Measurements from ENCODE around the gene SHBG. TPM values are rescaled to one million over a fixed set of nuclear protein-coding genes. Genes with fewer than 3 reads are reported as not detected.

The SHBG gene, protein sequence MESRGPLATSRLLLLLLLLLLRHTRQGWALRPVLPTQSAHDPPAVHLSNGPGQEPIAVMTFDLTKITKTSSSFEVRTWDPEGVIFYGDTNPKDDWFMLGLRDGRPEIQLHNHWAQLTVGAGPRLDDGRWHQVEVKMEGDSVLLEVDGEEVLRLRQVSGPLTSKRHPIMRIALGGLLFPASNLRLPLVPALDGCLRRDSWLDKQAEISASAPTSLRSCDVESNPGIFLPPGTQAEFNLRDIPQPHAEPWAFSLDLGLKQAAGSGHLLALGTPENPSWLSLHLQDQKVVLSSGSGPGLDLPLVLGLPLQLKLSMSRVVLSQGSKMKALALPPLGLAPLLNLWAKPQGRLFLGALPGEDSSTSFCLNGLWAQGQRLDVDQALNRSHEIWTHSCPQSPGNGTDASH
- 0.14 to 0.44 TPM (median 0.23 TPM) in 3 replicates for polyA plus RNA-seq
- polyA plus RNA-seq (2011; ENCODE audit: low read depth): not detected
- 0.12 and 0.17 TPM in 2 replicates for polyA plus RNA-seq (2011; cell fraction: cytosol; rRNA removed)
- polyA plus RNA-seq (2011; cell fraction: nucleus; rRNA removed): 0.17 and 0.41 TPM in 2 replicates
- 0.27 and 0.28 TPM in 2 replicates for polyA plus RNA-seq (2012; ENCODE audit: low replicate concordance)
- polyA minus RNA-seq: not detected in 3 replicates
- not detected for polyA minus RNA-seq (2011; cell fraction: cytosol; rRNA and poly(A)+ RNA removed)
- 0.63 TPM in 1 of 2 replicates, not detected in the other for polyA minus RNA-seq (2011; cell fraction: nucleus; rRNA and poly(A)+ RNA removed)

DNA sequence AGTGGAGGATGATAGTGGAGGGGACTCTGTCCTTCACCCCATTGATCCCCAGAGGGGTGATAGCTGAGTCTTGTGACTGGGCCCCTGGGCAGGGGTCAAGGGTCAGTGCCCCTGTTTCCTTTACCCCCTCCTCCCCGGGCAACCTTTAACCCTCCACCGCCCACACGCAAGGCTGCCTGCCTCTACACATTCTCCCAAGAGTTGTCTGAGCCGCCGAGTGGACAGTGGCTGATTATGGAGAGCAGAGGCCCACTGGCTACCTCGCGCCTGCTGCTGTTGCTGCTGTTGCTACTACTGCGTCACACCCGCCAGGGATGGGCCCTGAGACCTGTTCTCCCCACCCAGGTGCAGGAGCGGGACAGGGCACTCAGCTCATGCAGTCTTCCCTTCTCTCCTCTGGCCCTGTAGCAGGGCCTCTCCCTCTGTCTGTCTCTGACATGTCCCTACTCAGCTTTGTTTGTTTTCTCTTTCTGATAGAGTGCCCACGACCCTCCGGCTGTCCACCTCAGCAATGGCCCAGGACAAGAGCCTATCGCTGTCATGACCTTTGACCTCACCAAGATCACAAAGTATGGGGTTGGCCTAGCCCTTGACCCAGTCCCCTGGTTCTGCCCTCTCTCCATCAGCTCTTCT, at the start of gene SHBG:
Gene SHBG, plus strand, starts transcription at position 197 of the 633 bp plus-strand sequence. Its CDS starts 38 bp downstream, at position 235.
- H3K4me1 ChIP-seq (ENCODE audit: control insufficient read depth, extremely low read depth, insufficient read depth, low read length): peaks cover 3% of the 10 kb centered on the region
- FAIRE-seq: no peak
- peaks cover 2% of the 10 kb centered on the region for H3K79me2 ChIP-seq (ENCODE audit: control insufficient read depth, insufficient read depth, low read length)
- H3K9me1 ChIP-seq (ENCODE audit: control insufficient read depth, extremely low read depth, insufficient read depth, low read length): no peaks in the 10 kb centered on the region
- no peaks in the 10 kb centered on the region for H3K9me3 ChIP-seq (ENCODE audit: control insufficient read depth, low read depth, low read length)
- H3K27ac ChIP-seq (ENCODE audit: control insufficient read depth, insufficient read depth, low read length): no peak within 1 kb of the TSS
- no peaks in the 10 kb centered on the region for H4K20me1 ChIP-seq (ENCODE audit: control insufficient read depth, extremely low read depth, insufficient read depth, low read length)
- no peak for DNase-seq (ENCODE audit: low read depth, low spot score)
- dilution Hi-C loops (cut with MboI; ENCODE audit: extremely low pct_ligation_motif_present, low sequenced_read_pairs): no loop called here
- H3K9ac ChIP-seq (ENCODE audit: control insufficient read depth, extremely low read depth, insufficient read depth, low read length): no peak within 1 kb of the TSS
- no peak within 1 kb of the TSS for H3K4me2 ChIP-seq (ENCODE audit: control insufficient read depth, extremely low read depth, insufficient read depth, low read depth, low read length)
- H2AFZ ChIP-seq (ENCODE audit: control insufficient read depth, low read length): no peak within 1 kb of the TSS
- no peak within 1 kb of the TSS for H3K4me3 ChIP-seq (ENCODE audit: control insufficient read depth in 2 of 3, extremely low read depth in 1 of 3, insufficient read depth in 2 of 3, low read depth in 1 of 3, low read length in 3 of 3)
- H3K36me3 ChIP-seq (ENCODE audit: control insufficient read depth in 2 of 2, extremely low read depth in 1 of 2, insufficient read depth in 2 of 2, low read length in 2 of 2): no peaks in the 10 kb centered on the region
- TF ChIP-seq, protein P1, sequence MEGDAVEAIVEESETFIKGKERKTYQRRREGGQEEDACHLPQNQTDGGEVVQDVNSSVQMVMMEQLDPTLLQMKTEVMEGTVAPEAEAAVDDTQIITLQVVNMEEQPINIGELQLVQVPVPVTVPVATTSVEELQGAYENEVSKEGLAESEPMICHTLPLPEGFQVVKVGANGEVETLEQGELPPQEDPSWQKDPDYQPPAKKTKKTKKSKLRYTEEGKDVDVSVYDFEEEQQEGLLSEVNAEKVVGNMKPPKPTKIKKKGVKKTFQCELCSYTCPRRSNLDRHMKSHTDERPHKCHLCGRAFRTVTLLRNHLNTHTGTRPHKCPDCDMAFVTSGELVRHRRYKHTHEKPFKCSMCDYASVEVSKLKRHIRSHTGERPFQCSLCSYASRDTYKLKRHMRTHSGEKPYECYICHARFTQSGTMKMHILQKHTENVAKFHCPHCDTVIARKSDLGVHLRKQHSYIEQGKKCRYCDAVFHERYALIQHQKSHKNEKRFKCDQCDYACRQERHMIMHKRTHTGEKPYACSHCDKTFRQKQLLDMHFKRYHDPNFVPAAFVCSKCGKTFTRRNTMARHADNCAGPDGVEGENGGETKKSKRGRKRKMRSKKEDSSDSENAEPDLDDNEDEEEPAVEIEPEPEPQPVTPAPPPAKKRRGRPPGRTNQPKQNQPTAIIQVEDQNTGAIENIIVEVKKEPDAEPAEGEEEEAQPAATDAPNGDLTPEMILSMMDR (optimal IDR thresholded peaks at IDR 0.05 in 1 of 3, IDR thresholded peaks at IDR 0.05 in 1 of 3, conservative IDR thresholded peaks at IDR 0.05 in 1 of 3; ENCODE audit: extremely low read depth in 1 of 3, insufficient read depth in 2 of 3, low read length in 3 of 3): no peak
- no peak for TF ChIP-seq EZH2 (IDR thresholded peaks at IDR 0.05; ENCODE audit: low read length)
- no peaks in the 10 kb centered on the region for H3K27me3 ChIP-seq (ENCODE audit: control insufficient read depth, extremely low read depth, insufficient read depth, low read length)

DNA sequence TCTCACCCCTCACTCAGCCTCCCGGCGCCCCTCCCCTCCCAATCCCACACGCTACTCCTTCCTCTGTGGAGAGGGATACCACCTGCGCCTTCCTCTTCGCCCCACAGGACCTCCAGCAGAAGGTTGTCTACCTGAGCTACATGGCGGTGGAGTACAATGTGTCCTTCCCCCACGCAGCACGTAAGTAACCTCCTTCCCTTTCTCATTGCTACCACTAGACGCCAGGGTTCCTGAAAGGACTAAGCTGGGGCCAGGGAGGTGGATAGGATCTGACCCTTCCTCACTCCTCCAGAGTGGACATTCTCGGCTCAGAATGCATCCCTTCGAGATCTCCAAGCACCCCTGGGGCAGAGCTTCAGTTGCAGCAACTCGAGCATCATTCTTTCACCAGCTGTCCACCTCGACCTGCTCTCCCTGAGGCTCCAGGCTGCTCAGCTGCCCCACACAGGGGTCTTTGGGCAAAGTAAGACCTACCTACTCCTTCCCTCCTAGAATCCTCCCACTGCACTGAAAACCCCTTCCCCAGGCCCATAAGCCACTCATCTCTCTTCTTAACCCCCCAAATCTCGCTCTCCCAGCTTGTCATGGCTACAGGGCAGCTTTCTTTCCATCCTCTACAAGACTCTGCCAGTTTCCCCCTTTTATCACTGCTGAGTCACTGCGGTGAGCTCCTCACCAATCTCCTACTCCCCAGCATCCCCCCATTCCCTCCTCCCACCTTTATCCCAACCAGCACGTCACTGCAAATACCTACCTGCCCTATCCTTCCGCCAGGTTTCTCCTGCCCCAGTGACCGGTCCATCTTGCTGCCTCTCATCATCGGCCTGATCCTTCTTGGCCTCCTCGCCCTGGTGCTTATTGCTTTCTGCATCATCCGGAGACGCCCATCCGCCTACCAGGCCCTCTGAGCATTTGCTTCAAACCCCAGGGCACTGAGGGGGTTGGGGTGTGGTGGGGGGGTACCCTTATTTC, 49.0 kb upstream of the SHBG start:
- Histone ChIP-seq H3K4me1 (ENCODE audit: control insufficient read depth, extremely low read depth, insufficient read depth, low read length) (peaks cover 47% of the 10 kb centered on the region), H3K27ac (ENCODE audit: control insufficient read depth, insufficient read depth, low read length) (peak overlapping the region; percentile 26), H4K20me1 (ENCODE audit: control insufficient read depth, extremely low read depth, insufficient read depth, low read length) (peaks cover 33% of the 10 kb centered on the region), H2AFZ (ENCODE audit: control insufficient read depth, low read length) (no peak overlapping the region), H3K9me1 (ENCODE audit: control insufficient read depth, extremely low read depth, insufficient read depth, low read length) (peaks cover 3% of the 10 kb centered on the region), H3K36me3 (ENCODE audit: control insufficient read depth in 2 of 2, extremely low read depth in 1 of 2, insufficient read depth in 2 of 2, low read length in 2 of 2) (peaks cover 20 to 39% of the 10 kb centered on the region in 2 experiments), H3K9ac (ENCODE audit: control insufficient read depth, extremely low read depth, insufficient read depth, low read length) (no peak overlapping the region), H3K4me2 (ENCODE audit: control insufficient read depth, extremely low read depth, insufficient read depth, low read depth, low read length) (no peak overlapping the region), H3K9me3 (ENCODE audit: control insufficient read depth, low read depth, low read length) (no peaks in the 10 kb centered on the region), H3K27me3 (ENCODE audit: control insufficient read depth, extremely low read depth, insufficient read depth, low read length) (no peaks in the 10 kb centered on the region), H3K4me3 (ENCODE audit: control insufficient read depth in 2 of 3, extremely low read depth in 1 of 3, insufficient read depth in 2 of 3, low read depth in 1 of 3, low read length in 3 of 3) (no peak overlapping the region), H3K79me2 (ENCODE audit: control insufficient read depth, insufficient read depth, low read length) (peaks cover 37% of the 10 kb centered on the region)
- DNase-seq (ENCODE audit: low read depth, low spot score) (no peak), FAIRE-seq (no peak)
- TF ChIP-seq, protein P1 (optimal IDR thresholded peaks at IDR 0.05 in 1 of 3, IDR thresholded peaks at IDR 0.05 in 1 of 3, conservative IDR thresholded peaks at IDR 0.05 in 1 of 3; ENCODE audit: extremely low read depth in 1 of 3, insufficient read depth in 2 of 3, low read length in 3 of 3): no peak
- no peak for TF ChIP-seq EZH2 (IDR thresholded peaks at IDR 0.05; ENCODE audit: low read length)
- dilution Hi-C loops (cut with MboI; ENCODE audit: extremely low pct_ligation_motif_present, low sequenced_read_pairs): no loop called here
